ENCODE measurements around the gene FRS2. TPM values are rescaled to one million over a fixed set of nuclear protein-coding genes. Genes with fewer than 3 reads are reported as not detected.
A peak's percentile ranks its signal among the peaks of the same experiment; 100 is the strongest.

The FRS2 gene
- total RNA-seq, 4 donors from 2014 or later, result 16.7 to 48.6 (median 25.3) TPM

- Histone ChIP-seq H3K4me3 (peak within 1 kb of the TSS; percentile 79 to 93 (median 91)), H3K27me3 (no peaks in the 10 kb centered on the region), H3K4me1 (peaks cover 0 to 16% (median 10%) of the 10 kb centered on the region in 4 donors), H3K27ac (peak within 1 kb of the TSS; percentile 90 to 98 (median 92)), H3K9me3 (no peaks in the 10 kb centered on the region), H3K36me3 (peaks cover 0 to 29% (median 13%) of the 10 kb centered on the region in 4 donors)
- 0 to 1% methylated on average over 1 to 56 of the region's 63 CpGs for WGBS, 2 donors (ENCODE audit: low coverage in 1 of 2)
- TF ChIP-seq EP300 (IDR thresholded peaks at IDR 0.05; ENCODE audit: low read depth), result no peak
- TF ChIP-seq POLR2AphosphoS5 (IDR thresholded peaks at IDR 0.05), result peak; percentile 73 to 93 (median 88)
- TF ChIP-seq, protein P1, sequence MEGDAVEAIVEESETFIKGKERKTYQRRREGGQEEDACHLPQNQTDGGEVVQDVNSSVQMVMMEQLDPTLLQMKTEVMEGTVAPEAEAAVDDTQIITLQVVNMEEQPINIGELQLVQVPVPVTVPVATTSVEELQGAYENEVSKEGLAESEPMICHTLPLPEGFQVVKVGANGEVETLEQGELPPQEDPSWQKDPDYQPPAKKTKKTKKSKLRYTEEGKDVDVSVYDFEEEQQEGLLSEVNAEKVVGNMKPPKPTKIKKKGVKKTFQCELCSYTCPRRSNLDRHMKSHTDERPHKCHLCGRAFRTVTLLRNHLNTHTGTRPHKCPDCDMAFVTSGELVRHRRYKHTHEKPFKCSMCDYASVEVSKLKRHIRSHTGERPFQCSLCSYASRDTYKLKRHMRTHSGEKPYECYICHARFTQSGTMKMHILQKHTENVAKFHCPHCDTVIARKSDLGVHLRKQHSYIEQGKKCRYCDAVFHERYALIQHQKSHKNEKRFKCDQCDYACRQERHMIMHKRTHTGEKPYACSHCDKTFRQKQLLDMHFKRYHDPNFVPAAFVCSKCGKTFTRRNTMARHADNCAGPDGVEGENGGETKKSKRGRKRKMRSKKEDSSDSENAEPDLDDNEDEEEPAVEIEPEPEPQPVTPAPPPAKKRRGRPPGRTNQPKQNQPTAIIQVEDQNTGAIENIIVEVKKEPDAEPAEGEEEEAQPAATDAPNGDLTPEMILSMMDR (IDR thresholded peaks at IDR 0.05), result peak; percentile 30 to 50 (median 39)
- peak; percentile 81 for TF ChIP-seq POLR2A (IDR thresholded peaks at IDR 0.05)
- intact Hi-C loops (cut with DNase I; ENCODE audit: low total_unique reads) (loop anchor here (10.0 kb wide), 1 partner anchor 231 kb away; the partner anchor contains the start of gene YEATS4), in situ Hi-C loops (cut with MboI; ENCODE audit: low pct_ligation_motif_present in 1 of 4, low pct_unique_long_range_greater_than_20kb in 1 of 4, low sequenced_read_pairs in 3 of 4) (no loop called here)
- DNase-seq, result peak; percentile 98
Observed at GRCh38 chr12:69585189-69586062, 115.2 kb downstream of the FRS2 start, which contains the start of gene CCT2. Gene CCT2, plus strand, starts transcription at chr12:69585459. Its CDS starts 63 bp downstream, at chr12:69585522.

- H3K4me3 ChIP-seq, result no peak overlapping the region
- no peak overlapping the region for H3K27ac ChIP-seq
- H3K27me3 ChIP-seq, result no peaks in the 10 kb centered on the region
- 86 to 89% methylated on average over 4 of the region's 4 CpGs for WGBS, 2 donors (ENCODE audit: low coverage in 1 of 2)
- no peak for DNase-seq
- TF ChIP-seq EP300 (IDR thresholded peaks at IDR 0.05; ENCODE audit: low read depth), result no peak
- no peak for TF ChIP-seq POLR2A (IDR thresholded peaks at IDR 0.05)
- no peak for TF ChIP-seq POLR2AphosphoS5 (IDR thresholded peaks at IDR 0.05)
- TF ChIP-seq, protein P1 (IDR thresholded peaks at IDR 0.05), result no peak
- intact Hi-C loops (cut with DNase I; ENCODE audit: low total_unique reads) (loop anchor here (10.0 kb wide), 1 partner anchor 234 kb away; the partner anchor contains the start of gene YEATS4), in situ Hi-C loops (cut with MboI; ENCODE audit: low pct_ligation_motif_present in 1 of 4, low pct_unique_long_range_greater_than_20kb in 1 of 4, low sequenced_read_pairs in 3 of 4) (no loop called here)
- no peaks in the 10 kb centered on the region for H3K9me3 ChIP-seq
- H3K4me1 ChIP-seq, result peaks cover 0 to 16% (median 10%) of the 10 kb centered on the region in 4 donors
- peaks cover 0 to 58% (median 25%) of the 10 kb centered on the region in 4 donors for H3K36me3 ChIP-seq
Observed at GRCh38 chr12:69588527-69588926, 118.3 kb downstream of the FRS2 start.

DNA sequence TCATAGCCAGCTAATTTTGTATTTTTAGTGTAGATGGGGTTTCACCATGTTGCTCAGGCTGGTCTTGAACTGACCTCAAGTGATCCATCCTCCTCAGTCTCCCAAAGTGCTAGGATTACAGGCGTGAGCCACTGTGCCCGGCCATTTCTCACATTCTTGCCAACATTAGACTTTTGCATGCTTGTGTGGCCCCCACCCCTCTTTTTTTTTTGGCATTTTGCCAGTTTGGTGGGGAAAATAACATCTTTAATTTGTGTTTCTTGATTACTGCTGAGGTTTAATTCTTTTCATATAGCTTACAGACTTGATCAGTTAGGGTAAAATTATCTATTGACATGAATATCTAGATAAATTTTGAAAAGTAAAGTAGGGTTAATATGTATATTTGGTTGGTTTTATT, 118.9 kb downstream of the FRS2 start:
- in situ Hi-C loops (cut with MboI; ENCODE audit: low pct_ligation_motif_present in 1 of 4, low pct_unique_long_range_greater_than_20kb in 1 of 4, low sequenced_read_pairs in 3 of 4), result no loop called here
- intact Hi-C loops (cut with DNase I; ENCODE audit: low total_unique reads), result loop anchor here (10.0 kb wide), 1 partner anchor 234 kb away; the partner anchor contains the start of gene YEATS4
- Histone ChIP-seq H3K4me3 (no peak overlapping the region), H3K9me3 (no peaks in the 10 kb centered on the region), H3K27me3 (no peaks in the 10 kb centered on the region), H3K4me1 (peaks cover 0 to 16% (median 10%) of the 10 kb centered on the region in 4 donors), H3K36me3 (peaks cover 0 to 63% (median 28%) of the 10 kb centered on the region in 4 donors), H3K27ac (no peak overlapping the region)
- 80 to 91% methylated on average over 1 to 2 of the region's 2 CpGs for WGBS, 2 donors (ENCODE audit: low coverage in 1 of 2)
- TF ChIP-seq POLR2AphosphoS5 (IDR thresholded peaks at IDR 0.05), result no peak
- TF ChIP-seq EP300 (IDR thresholded peaks at IDR 0.05; ENCODE audit: low read depth), result no peak
- TF ChIP-seq POLR2A (IDR thresholded peaks at IDR 0.05), result no peak
- TF ChIP-seq, protein P1 (IDR thresholded peaks at IDR 0.05), result no peak
- no peak for DNase-seq

- no peak for DNase-seq
- no peaks in the 10 kb centered on the region for H3K9me3 ChIP-seq
- in situ Hi-C loops (cut with MboI; ENCODE audit: low pct_ligation_motif_present in 1 of 4, low pct_unique_long_range_greater_than_20kb in 1 of 4, low sequenced_read_pairs in 3 of 4), result no loop called here
- H3K4me3 ChIP-seq, result no peak overlapping the region
- peaks cover 0 to 15% (median 0%) of the 10 kb centered on the region in 4 donors for H3K4me1 ChIP-seq
- no peak overlapping the region for H3K27ac ChIP-seq
- TF ChIP-seq POLR2AphosphoS5 (IDR thresholded peaks at IDR 0.05) (no peak), EP300 (IDR thresholded peaks at IDR 0.05; ENCODE audit: low read depth) (no peak), POLR2A (IDR thresholded peaks at IDR 0.05) (no peak)
- TF ChIP-seq, protein P1 (IDR thresholded peaks at IDR 0.05), result no peak
- intact Hi-C loops (cut with DNase I; ENCODE audit: low total_unique reads), result no loop called here
- no peaks in the 10 kb centered on the region for H3K27me3 ChIP-seq
- H3K36me3 ChIP-seq, result peaks cover 0 to 82% (median 35%) of the 10 kb centered on the region in 4 donors
- WGBS, 2 donors (ENCODE audit: low coverage in 1 of 2), result 83 to 100% methylated on average over 2 of the region's 2 CpGs
Observed at GRCh38 chr12:69595689-69596088, 125.5 kb downstream of the FRS2 start.
